Measurements from ENCODE around the gene IPO9.

- TF ChIP-seq GABPA (IDR thresholded peaks at IDR 0.05; ENCODE audit: low read depth) (no peak), CTCF (IDR thresholded peaks at IDR 0.05; ENCODE audit: insufficient read depth, low read length) (no peak)
Measured at GRCh38 chr1:201785291-201785690, 43.7 kb upstream of the IPO9 start.
